ENCODE results near the gene WDR37.
"Not testable (repeated sequence)": the region's sequence is repeated elsewhere in the genome, so short reads cannot be mapped to it uniquely, and the experiment has no call there.

The WDR37 gene, protein sequence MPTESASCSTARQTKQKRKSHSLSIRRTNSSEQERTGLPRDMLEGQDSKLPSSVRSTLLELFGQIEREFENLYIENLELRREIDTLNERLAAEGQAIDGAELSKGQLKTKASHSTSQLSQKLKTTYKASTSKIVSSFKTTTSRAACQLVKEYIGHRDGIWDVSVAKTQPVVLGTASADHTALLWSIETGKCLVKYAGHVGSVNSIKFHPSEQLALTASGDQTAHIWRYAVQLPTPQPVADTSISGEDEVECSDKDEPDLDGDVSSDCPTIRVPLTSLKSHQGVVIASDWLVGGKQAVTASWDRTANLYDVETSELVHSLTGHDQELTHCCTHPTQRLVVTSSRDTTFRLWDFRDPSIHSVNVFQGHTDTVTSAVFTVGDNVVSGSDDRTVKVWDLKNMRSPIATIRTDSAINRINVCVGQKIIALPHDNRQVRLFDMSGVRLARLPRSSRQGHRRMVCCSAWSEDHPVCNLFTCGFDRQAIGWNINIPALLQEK

DNA sequence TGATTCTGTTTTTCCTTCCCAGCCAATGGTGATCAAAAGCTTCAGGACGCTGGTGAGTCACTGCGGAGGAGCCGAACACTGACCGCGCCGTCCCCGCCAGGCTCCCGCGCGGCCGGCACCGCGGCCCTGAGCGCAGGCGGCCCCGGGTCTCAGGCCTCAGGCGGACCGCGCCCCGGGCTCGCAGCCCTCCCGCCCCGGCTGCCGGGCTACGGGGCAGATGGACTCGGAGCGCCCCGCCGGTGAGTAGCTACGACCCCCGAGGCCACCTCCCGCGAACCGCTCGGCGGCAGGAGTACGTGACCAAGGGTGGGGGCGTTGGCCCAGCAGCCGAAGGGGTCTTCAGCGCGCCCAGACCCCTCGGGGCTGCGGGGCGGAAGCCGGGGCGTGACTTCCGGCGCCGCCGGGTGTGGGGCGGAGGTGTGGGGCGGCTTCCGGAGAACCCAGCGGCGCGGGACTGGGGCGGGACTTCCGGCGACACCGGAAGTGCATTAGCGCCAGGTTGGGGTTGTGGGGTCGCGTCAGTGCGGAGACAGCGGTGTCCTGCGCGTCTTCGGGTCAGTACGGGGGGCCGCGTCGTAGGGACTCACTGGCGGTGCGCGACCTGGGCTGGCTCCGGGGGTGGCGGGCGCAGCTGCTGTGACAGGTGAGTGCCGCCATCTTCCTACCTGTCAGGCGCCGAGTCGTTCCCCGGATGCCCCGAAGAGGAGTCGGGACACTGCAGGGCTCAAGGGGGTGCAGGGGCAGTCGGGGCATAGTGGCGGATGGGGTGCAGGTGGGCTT is at the start of gene WDR37:
Gene WDR37 (plus strand): TSS at position 60 of the 780 bp plus-strand sequence. CDS start 15,771 bp downstream, outside the sequence.
- peak; percentile 91 for DNase-seq

DNA sequence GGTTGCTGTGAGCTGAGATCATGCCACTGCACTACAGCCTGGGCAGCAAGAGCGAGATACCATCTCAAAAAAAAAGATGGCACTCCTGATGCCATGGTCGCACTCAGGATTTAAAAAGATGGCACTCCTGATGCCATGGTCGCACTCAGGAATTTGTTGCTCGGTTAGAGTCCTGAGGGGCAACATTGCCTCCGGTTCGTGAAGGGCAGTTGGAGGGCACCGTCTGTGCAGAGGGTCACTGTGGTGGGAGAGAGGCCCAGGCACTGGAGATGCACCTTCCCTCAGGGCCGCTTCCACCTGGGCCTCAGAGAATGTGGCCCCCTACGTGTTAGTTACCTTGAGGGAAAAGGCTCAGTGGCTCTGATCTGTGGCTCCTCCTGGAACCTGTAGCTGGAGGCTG is 49.6 kb upstream of the WDR37 start:
- no peak for DNase-seq

DNA sequence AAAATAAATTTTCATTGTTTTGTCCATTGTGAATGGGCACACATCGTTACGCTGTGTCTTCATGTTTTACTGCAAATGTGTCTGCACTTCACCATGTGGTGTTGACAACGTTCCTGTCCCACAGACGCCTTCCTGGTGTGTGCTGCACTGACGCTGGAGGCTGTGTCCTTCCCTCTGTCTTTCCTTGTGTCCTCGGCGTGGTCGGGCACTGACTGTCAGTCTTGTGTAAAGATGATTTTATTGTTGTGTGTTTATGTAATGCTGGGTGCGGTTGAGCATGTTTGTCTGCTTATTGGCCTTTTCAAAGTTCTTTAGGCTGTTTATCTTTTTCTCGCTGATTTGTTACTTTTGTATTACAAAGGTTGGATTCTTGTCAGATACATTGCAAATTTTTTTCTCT is 48.6 kb upstream of the WDR37 start:
- no peak for DNase-seq

DNA sequence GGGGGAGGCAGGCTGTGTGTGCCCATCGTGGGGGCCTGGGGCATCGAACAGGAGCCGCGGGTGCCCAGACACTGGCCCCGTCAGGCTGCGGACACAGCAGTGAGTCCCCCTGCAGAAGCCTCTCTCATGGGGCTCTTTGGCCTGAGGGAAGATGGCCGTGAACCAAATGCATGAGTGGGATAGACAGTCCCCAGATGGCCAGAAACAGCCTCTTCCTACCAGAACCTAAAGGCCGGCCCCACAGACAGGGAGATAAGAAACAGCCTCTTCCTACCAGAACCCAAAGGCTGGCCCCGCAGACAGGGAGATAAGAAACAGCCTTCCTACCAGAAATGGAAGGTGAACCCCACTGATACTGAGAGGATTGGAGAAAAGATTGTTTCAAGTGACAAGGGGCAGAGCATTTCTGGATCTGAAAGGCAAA is 47.1 kb upstream of the WDR37 start:
- no peak for DNase-seq

DNA sequence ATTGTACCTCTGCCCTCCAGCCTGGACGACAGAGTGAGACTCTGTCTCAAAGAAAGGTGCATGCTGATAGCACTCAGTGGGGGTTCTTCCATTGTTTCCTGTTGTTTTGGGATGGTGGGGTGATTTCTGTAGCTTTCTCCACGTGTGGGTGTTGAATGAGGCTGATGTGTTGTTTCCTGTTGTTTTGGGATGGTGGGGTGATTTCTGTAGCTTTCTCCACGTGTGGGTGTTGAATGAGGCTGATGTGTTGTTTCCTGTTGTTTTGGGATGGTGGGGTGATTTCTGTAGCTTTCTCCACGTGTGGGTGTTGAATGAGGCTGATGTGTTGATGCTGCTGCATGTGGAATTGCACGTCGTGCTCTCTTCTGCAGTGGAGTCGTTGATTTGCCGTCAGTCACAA is 46.2 kb upstream of the WDR37 start:
- not testable (repeated sequence) for DNase-seq

DNA sequence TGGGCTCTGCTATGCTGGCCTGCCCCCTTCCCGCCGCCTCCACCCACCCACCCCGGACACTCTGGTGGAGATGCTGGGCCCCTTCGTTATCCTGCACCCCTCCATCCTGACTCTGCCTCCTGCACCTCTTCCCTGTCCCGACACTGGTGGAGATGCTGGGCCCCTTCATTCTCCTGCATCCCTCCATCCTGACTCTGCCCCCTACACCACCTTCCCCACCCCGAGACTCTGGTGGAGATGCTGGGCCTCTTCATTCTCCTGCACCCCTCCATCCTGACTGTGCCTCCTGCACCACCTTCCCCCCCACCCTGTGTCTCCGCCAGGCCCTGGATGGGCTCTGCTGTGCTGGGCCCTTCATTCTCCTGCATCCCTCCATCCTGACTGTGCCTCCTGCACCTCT is 45.5 kb upstream of the WDR37 start:
- no peak for DNase-seq

DNA sequence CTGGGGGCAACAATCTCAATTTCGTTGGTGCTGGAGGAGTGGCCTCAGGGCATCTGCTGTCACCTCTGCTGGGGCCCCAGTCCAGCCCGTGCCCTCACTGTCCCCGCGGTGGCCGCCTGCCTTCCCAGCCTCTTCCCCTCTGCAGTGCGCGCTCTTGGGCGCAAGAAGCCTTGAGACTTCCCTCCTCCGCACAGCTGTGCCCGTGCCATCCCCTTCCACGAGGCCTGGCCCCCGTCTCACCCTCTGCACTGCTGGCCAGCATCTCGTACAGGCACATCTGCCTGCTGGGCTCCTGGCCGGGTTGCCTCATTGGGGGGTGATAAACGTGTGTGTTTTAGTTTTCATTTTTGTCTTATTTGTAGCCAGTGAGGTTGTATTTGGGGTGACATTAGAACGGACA is 44.5 kb upstream of the WDR37 start:
- no peak for DNase-seq

DNA sequence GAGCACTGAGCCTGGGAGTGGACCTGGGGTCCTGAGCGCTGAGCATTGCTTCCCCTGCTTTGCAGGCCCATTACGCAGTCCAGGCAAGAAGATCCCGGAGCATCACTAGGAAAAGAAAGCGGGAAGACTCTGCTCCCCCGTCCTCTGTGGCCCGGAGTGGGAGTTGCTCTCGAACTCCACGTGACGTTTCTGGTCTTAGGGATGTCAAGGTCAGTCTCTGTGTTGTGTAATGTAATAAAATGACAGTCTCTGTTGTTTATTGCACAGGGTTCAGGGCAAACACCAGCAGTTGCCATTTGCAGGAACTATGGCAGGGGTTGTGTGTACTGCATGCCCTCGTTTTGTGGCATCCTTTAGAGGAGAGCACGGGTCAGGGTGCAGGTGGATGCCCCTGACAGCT is 40.5 kb upstream of the WDR37 start:
- no peak for DNase-seq

DNA sequence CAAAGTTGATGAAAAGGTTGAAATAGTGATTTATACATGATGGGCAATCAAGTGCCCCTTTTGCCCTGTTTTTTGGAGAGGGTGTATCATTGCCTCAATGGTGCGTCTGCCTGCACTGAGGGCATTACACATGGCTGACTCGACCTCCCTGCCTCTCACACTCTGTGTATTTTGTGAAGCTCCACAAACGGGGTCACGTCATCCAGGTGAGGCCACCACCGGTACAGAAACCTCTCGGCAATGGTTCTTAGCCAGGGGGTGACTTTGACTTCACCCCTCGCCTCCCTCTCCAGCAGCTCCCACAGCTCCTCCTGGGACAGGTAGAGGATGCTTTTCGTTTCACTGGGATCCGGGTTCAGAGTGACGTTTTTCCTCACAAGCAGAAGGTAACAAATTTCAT is 36.8 kb upstream of the WDR37 start:
- DNase-seq = no peak

DNA sequence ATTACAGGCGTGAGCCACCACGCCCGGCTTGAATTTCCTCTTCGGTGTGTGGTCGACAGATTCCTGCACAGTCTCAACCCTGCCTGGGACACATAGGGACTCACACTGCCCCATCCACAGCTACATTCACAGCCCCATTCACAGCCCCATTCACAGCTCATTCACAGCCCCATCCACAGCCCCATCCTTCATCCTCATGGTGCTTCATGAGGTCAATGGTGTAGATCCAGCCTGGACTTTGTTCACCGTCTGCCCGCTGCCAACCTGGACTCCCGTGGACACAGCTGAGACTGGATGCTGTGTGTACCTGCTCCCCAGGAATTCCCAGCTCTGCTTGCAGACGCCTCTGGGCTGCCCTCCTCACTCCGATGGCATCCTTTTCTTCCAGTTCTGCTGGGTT is 35.7 kb upstream of the WDR37 start:
- DNase-seq = no peak

DNA sequence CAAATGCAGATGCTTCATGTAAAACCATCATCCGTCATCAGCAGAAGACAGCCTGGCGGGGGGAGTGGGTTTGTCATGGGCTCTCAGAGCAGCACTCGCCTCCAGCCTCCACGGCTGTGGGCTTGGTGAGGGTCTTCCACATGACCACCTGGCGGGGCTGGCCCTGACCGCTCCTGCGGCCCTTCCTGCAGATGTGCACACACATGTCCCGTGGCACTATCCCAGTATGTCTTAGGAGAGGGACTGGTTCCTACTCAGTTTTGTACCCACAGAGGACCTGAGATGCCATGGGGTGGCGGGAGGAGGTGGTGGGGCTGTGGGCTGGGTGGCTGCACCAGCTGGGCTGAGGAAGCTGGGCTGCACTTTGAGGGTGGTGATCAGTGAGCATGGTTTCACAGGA is 35.2 kb upstream of the WDR37 start:
- no peak for DNase-seq

DNA sequence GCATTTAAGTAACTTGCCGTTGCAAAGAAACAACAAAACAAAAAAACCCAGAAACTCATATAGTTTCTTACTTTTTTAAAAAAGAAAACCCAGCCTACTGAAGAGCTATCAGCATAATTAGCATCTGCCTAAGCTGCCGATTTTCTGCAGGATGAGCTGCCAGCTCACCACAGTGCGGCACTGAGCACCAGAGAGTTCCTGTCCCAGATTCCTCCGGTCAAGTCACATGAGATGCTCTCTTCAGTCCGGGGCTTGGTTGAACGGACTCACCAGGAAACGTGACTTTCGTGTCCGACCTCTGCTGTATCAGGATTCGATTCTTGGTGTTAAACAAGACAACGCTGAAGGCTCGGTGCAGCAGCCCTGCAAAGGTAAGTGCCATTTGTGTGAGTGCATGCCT is 33.8 kb upstream of the WDR37 start:
- DNase-seq = no peak

DNA sequence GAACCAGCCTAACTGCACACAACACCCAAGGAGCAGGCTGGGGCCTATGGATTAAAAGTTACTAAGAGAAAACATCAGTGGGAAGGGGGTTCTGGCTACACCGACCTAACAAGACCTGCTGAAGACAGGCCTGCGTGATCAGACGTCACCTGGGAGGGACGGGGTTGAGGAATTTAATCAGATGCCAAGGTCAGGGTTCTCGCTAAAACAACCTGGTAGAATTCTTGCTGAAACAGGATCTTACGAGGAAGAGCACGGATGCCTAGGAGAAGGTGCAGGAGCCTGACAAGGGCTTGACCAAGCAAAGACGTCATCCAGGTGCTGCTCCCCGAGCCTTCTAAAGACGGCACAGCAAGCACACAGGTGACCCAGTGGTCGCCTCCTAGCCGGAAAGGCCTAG is 32.1 kb upstream of the WDR37 start:
- no peak for DNase-seq

DNA sequence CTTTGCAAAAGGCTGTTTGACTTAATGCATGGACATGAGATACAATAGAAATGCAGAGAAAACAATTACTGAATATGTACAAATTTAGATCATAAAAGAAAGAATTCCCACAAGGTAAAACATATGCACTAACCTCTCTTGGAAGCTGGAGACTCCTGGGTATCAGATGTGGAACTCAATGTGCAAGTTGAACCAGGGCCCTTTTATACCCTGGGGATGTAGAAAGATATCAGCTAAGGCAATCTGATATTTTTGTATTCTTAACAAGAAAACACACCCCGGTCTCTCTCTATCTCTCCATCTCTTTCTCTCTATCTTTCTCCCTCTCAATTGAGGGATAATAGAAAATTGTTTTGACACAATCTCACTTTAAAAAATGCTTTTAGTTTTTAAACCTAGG is 30.5 kb upstream of the WDR37 start, which contains the start of gene IDI2:
Gene IDI2 (minus strand): TSS at position 177 of the 400 bp plus-strand sequence. CDS start 1,136 bp downstream, outside the sequence.
- DNase-seq = no peak

DNA sequence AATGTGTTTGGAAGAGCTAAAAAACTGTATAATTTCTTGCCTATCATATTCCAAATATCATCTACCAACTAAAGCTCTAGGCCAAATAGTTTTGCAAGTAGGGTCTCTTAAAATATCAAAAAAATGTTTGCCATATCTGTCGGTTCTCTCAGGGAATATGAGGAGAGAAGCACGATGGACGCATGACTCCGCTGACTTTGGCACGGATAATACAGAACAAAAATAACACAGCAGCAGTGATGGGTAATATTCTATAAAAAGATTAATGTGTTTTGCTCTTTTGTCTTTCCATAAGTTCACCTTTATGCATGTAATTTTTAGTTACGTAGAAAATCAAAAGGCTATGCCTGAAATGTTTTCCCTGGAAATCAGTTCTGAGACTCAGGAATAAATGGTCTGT is 29.6 kb upstream of the WDR37 start:
- no peak for DNase-seq

DNA sequence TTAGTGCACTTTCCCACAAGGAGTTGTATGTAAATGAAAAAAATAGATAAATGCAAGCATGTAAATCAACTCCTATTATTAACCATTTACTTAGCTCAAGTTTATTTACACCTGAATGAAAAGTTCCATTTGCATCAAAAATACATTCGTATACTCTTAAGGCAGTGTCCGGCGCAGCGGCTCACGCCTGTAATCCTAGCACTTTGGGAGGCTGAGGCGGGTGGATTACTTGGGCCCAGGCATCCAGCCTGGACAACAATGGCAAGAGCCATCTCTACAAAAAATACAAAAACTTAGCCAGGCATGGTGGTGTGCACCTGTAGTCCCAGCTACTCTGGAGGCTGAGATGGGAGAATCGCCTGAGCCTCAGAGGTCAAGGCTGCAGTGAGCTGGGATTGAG is 26.3 kb upstream of the WDR37 start:
- DNase-seq = no peak

DNA sequence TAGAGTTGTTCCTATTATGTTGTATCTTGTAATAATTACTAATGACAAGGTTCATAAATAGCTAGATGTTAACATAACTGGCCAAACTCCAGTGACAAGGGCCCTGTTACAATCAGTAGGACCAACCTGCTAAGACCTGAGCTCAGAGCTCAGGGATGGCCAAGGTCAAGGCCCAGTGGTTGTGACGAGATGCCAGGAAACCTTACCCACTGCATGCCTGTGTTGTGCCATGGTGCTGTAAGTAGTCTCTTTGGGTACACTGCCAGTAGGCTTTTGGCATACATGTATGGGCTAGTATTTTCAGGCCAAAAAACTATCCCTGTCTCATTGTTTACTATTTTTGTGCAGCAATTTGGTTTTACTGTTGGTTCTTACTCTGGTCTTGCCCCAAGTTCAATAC is 22.6 kb upstream of the WDR37 start:
- no peak for DNase-seq

DNA sequence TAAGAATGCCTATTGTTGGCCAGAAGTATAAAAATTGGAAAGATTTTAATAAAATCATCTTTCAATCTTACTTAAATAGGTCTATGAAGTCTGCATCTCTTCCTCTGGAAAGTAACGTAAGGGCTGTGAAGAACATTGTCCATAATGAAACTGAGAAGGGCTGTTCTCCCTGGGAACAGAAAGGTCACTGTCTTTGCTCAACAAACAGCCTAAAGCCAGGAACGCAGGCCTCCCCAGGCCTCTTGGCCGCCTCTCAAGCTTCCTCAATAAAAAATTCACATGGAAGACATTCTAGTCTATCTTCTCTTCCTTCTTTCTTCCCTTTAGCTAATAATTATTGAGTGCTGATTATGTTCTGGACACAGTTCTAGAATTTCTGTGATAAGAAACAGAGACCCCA is 21.4 kb upstream of the WDR37 start:
- DNase-seq = no peak

DNA sequence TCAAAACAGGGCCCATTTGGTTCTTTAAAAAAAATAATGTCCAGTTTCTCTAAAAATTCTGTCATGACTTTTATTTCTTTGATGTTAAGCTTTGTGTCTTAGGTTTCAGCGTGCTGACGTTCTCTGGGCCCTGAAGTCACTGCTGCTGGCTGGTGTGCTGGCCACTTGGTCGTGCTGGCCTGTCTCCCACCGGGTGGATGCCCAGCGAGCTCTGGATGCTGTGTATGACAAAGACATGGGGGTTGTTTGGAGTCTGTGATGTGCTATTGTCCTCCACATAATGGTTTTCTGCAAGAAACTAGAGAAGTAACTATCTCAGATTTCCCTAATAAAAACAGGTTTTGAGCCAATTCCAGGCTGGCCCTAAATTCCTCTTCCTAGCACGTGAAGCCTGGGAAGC is 21.0 kb upstream of the WDR37 start:
- no peak for DNase-seq

DNA sequence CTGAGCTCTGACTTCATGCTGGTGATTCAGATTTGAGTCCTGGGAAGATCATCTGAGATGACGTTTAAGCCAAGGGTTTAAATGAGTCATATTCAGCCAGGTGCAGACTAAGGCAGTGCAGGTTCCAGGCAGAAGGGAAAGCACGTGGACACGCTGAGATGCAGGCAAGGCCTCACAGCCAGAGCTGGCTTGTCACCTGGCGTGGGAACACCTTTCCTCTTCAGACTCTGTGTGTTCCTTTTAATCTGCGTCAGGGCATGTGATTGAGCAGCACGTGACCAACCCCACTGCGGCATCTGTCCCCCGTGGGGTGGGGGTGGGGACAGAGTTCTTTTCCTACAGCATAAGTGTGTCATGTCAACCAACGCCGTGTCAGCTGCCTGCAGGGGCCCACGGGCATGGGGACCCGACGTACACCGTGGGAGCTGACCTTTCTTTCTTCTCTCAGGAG is 19.8 kb upstream of the WDR37 start:
- no peak for DNase-seq

DNA sequence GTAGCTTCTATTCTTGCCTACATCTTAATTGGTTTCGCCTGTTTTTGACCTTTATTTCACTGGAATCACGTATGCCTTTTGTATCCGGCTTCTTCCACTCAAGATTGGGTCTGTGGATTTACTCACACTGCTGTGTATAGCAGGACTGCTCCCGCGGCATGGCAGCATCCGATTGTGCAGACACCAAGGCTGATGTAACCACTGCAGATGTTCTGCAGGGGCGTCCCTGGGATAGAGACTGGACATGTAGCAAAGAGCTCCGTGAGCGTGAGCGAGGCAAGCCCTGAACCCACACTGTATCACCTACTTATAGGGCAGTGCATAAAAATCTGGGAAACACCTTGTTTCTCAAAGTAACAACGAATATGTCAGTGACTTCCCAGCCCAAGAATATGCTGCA is 19.1 kb upstream of the WDR37 start:
- no peak for DNase-seq

DNA sequence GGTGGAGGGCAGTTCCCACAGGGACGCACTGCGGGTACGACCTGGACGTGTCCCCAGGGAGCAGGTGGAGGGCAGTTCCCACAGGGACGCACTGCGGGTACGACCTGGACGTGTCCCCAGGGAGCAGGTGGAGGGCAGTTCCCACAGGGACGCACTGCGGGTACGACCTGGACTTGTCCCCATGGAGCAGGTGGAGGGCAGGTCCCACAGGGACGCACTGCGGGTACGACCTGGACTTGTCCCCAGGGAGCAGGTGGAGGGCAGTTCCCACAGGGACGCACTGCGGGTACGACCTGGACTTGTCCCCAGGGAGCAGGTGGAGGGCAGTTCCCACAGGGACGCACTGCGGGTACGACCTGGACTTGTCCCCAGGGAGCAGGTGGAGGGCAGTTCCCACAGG is 17.4 kb upstream of the WDR37 start:
- DNase-seq = not testable (repeated sequence)

DNA sequence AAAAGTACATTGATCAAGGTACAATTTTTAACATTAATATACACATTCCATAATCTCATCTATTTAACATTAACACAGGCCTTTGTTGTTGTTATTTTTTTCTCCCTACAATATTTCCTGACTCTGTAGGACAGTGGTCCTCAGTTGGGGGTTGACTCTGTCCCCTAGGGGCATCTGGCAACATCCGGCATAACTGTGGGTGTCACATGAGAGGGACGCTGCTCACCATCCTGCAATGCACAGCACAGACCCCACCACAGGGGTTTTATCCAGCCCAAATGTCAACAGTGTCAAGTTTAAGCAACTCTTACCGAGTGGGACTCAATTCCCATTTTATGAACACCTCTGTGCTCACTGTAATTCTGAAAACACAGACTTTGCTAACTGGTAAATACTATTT is 16.1 kb upstream of the WDR37 start:
- DNase-seq = no peak

DNA sequence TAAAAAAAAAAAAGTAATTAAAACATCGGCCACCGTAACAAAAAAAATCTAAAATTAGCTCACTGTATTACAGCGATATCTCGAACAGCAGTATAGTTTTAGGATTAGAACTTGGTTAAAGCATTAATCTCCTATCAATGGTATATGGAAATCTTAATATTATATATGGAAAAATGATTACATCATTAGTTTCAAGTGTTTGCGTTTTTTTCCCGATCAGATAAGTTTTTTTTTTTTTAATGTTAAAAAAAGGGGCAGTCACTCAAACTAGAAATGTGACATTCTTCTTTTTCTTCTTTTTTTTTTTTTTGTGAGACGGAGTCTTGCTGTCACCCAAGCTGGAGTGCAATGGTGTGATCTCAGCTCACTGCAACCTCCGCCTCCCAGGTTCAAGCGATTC is 14.7 kb upstream of the WDR37 start:
- DNase-seq = no peak

Measured in right hindlimb (tissue), 1 donor.